ENCODE results near the gene CGNL1.

CGNL1 gene

DNA sequence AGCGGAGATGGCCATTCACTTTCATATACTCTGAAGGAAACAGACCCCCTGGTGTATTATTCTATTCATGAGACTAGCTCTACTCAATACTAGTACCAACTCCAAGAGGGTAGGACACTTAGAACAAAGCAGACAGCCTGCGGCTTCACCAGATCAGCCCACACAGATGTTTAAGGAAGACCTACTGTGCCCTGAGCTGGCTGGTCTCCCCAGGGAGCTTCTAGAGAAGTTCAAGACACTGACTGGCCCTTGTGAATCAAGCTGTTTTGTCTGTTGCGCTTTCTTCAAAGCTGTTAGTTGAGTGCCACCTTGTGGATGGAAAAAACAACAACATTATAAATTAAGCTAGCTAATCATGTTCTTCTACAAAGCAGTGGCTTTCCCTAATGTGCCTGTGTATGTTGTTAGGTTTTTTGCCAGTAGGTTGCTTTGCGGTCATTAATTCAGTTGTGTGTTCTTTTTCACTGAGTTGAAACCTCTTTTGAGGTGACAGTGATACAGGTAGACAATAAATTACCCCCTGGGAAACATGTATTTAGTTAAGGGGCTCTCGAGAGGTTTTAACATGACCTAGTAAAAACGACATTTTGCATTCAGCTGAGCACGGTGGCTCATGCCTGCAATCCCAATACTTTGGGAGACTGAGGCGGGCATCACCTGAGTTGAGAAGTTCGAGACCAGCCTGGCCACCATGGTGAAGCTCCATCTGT, 151.2 kb downstream of the CGNL1 start:
- DNase-seq (ENCODE audit: low read depth): no peak

DNA sequence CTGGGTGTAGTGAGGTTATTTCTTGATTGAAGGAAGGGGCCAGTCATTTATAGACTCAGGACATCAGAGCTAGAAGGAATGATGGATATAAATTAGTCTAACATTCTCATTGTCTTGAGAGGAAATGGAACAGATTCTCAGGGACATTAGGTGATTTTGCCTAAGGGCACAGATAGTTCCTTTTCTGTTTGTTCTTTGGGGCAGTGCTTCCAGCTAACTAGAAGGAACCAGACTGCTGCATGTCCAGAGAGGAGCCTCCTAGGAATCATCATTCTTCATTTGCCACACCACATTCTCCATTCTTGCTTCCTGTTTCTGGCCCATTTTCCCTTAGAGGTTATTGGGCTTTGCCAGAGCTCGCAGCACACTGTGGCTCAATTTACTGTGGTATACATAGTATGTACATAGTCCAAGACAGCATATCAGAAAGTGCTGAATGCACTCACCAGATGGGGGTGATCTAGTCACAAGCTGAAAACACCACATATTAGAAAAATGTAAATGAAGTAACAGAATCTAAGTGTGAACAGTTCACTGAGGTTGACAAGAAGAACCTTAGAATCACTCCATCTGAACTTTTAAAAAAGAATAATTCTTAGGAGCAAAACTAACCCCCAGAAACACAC, 152.7 kb downstream of the CGNL1 start:
- DNase-seq (ENCODE audit: low read depth): no peak

DNA sequence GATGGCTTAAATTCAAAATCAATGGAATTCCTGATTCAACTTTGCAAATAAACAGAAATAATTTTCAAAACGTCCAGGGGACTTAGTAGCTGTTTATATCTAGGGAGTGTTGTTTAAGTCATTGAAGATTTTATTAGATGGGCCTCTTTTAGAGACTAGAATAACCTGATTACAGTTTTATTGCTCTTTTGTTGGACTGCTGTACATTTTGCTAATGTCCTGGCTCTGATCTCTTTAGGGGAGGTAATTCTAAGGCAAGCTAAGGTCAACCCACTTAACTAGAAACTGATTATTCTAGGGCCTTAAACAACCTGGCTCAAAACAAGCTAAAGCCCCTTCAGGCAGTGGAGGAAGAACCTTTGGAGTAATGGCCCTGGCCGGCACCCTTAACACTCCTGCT, 153.4 kb downstream of the CGNL1 start:
- no peak for DNase-seq (ENCODE audit: low read depth)

DNA sequence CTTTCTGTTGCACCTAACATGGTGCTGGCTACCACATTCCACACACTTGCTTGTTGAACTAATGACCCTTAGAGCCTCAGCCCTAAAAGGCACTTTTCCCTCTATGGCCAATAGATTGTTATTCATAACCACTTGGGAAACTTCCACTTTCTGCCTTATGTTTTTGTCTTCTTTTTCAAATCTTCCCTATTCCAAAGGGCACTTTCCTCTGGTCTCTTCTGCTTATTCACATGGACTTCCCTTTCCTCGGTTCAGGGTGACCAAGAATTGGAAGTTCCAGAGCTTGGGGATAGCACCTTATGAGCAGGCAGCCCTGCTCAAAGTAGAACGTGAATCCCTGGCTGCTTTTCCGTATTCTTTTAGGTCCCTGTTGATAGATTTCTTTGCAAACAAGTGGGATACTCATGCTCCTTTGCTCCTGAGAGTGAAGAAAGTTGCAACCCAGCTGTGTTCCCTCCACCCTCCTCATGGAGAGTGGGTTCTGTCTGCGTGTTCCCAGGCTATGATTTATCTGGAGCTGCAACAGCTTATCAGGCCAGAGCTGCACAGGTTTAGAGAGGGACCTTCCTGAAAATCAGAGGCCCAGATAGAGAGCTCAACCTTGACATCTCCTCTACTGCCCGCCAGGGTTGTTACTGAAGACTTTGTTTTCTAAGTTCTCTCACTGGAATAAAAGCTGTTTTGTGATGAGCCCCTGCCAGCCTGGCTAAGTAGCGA, 156.6 kb downstream of the CGNL1 start:
- DNase-seq (ENCODE audit: low read depth): no peak

DNA sequence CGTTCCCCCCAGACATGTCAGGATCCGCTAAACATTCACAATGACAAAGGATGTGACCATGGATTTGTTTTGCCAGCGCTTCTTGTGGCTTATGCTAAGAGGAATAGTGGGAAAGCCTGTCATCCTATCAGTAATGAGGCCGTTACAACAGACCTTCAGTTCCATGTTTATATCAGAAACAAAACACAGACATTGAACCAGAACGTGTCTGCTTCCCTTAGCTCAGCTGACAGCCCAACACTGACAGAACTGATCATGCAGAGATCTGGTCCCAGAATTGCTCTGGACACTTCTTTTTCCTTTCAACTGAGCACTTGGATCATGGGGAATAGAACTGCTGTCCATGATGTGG, 157.1 kb downstream of the CGNL1 start:
- DNase-seq (ENCODE audit: low read depth): no peak

DNA sequence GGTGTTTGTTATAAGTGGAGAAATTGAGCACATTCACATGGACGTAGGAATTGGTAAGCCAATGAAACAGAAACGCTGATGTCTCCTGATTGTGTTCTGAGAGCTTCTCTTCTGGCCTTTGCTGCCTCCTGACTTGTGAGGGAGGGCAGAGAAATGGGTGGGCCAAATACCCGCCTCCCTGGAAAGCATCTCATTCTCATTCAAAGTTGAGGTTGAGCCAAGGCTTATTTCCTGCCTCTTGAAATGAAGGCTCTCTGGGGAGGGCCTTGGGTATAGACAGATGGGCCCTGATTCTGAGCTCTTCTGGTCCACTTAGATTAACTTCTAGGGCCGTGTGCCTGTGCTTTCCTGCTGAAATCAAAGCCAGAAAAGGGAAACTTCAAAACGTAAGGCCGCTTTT, 158.0 kb downstream of the CGNL1 start:
- no peak for DNase-seq (ENCODE audit: low read depth)

DNA sequence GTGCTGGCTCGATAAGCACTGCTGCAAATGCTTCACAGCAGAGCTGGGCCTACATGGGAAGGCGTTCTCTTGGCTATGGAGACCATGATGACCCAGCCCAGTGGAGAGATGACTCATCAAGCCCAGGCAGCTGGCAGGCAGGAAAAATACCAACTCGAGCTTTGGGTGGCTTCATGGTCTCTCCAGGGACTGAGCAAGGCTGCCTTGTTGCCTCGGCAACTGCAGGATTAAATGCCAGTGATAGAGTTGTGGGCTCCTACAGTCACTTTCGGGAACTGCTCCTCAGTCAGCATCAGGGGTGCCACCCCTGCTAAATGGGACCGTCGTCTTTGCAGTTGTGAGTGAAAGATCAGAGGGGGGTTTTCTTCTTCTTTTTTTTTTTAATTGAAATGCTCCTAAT, 160.8 kb downstream of the CGNL1 start:
- DNase-seq (ENCODE audit: low read depth): no peak

DNA sequence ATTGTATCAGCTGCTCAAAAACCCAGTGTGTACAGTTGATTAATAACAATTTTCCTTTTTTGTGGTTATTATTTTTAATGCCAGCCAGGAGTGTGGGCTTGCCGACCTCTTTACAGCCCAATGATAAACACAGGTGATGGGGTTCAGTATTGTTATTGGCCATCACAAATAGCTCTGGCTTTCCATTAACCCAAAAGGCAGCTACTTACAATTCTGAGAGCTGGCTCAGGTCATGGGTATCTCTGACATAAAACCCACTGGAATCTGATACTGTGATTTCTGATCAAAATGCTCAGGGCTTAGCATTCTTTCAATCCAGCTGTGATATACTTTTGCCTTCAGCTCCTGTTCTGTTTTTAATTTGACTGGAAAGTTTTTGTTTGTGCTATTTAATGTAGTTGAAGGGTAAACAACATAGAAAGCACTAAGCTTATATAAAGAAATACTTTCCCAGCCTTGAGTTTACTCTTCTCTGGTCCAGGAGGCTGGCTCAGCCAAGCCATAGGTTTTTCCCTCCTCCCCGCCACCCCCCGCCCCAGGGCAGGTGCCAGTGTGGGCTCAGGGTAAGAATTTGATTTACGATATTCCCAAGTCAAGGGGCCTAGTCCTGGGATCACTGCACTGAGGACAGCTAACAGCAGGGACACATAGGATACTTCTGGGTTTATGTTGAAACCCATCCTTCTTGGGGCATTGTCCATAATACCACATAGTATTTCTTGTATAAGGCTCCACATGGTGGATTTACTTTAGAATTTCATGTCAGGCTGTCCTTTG, 161.4 kb downstream of the CGNL1 start:
- no peak for DNase-seq (ENCODE audit: low read depth)

DNA sequence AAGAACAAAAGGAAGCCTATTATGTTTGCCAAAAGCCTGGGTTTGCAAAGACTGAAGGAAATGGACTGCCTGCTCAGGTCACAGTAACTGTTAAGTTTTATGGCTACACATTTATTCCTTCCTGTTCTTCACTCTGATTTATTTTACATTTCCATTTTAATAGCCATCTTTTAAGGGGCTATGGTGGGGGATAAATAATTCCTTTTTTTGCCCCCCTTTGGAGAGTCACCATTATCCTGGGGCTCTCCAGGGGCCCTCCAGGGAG, 161.9 kb downstream of the CGNL1 start:
- no peak for DNase-seq (ENCODE audit: low read depth)

DNA sequence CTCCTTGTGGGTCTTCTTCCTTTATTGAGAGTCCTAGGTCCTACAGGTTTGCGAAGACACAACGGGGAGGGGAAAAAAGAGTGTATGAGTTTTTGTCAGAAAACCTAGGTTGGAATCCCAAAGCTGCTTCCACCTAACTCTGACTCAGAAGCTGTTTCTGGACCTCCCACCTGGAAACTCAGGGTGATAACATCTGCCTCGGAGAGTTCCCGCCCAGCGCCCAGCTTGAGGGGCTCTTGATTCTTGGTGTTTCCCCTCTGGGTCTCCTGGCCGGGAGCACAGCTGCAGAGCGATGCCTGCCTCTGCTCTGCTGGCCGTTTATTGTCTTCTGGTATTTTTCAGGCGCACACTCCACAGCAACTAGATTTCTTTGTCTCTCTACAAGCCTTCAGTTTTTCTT, 162.5 kb downstream of the CGNL1 start:
- no peak for DNase-seq (ENCODE audit: low read depth)

DNA sequence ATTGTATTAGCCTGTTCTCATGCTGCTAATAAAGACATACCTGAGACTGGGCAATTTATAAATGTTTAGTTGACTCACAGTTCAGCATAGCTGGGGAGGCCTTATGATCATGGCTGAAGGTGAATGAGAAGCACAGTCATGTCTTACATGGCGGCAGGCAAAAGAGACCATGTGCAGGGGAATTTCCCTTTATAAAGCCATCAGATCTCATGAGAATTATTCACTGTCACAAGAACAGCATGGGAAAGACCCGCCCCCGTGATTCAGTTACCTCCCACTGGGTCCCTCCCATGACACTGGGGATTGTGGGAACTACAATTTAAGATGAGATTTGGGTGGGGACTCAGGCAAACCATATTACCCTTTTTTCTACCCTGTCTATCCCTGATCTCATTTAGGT, 163.9 kb downstream of the CGNL1 start:
- DNase-seq (ENCODE audit: low read depth): no peak

DNA sequence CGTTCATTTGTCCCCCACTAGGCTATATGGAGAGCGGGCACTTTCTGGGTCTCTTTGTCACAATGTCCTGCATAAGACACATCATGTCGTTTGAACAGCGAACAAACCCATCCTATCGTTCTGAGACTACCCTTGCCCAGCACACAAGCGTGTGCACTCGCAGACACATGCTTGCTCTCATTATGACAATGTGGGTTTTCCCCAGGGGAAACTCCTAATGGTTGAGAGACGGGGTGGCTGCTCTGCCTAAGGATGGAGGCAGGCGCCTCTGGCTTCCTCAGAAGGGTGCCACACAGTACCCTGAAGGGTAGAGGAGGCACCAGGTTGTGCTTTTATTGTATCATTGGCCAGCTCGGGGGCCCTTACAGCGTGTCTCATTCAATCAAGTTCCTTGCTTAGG, 164.4 kb downstream of the CGNL1 start:
- DNase-seq (ENCODE audit: low read depth): no peak

DNA sequence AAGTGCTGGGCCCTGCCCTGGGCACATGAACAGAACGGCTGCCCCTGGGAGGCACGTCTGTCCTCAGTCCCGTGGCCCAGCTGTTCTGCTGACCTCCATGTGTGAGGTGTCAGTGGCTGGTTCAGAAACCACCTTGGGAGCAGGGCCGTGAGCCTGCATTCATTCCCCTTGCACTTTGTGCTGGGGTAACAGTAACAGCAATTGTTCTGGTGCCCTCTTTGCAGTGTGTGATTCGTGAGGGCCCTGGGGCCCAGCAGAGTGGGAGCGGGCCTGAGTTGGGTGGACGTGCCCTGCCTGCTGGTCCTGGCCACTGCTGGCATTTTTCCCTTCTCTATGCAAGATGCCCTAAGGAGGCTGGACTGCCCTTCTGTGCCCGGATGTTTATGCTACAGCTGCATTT, 165.0 kb downstream of the CGNL1 start:
- DNase-seq (ENCODE audit: low read depth): no peak

DNA sequence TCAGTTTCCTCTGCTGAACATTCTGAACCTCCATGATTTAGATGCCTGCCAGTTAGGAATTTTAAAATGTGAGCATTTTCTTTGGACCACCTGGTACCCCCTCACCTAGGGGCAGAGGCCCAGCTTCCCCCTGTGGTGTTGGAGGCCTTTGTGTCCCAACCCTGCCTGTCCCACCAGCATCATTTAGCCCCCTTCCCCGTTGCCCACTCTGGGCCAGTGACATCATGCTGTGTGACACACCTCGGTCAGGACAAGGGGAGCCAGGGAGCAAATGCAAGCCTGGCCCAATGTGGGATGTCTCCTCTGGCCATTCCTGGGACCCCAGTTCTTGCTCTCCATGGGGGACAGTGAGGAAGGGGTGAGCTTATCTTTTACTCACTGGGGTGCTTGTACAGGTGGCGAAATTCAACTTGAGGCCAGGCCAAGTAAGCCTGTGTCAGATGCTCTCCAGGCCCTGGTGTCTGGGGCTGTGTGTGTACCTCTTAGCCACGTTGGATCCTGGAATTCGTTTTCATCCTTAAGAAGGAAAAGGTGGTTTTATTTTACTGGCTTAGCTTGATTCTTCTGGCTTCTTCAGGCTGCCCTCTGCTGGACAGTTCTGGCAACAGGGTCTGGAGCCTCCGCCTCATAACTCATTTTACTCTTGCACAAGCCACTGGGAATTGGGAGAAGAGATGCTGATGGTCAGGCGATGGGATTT, 165.7 kb downstream of the CGNL1 start:
- no peak for DNase-seq (ENCODE audit: low read depth)

DNA sequence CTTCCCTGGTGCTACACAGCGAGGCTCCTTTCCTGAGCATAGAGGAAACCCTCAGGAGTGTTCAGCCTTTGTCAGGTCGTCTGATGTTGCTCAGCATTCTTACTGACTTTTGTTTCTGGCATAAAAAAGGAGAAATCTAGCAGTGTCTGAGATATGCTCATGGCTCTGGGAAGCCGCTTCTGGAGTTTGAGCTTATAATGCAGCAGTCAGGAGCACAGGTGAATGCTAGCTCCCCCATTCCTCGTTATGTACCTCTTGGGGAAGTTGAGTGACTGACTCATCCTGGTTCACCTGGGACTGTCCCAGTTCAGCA, 166.2 kb downstream of the CGNL1 start:
- DNase-seq (ENCODE audit: low read depth): no peak

DNA sequence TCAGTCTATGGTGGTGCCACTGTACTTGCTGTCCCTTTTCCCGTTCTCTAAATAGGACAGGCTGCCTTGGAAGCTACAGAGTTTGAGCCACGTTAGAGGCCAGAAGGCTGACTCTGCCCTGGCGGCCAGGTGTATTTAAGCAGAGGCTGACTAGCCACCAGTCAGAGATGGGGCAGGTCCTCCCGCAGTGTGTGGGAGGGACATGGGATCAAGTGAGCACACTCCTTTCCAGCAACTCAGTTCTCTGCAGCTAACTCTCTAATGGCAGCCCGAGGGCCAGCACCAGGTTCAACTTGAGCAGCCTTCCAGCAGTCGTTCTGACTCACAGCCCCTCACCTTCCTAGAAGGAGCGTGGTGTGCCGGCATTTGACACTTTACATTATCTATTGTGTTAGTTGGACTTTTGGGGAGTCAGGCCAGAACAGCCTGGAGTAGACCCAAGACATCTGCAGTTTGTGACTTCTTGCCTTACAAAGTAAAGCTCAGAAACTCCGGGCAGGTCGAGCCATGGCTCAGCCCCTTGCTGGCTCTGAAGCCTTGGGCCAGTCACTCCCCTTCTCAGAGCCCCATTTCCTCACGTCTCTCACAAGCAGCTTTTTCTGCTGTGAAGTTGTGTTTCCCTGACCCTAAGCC, 168.7 kb downstream of the CGNL1 start:
- DNase-seq (ENCODE audit: low read depth): no peak

DNA sequence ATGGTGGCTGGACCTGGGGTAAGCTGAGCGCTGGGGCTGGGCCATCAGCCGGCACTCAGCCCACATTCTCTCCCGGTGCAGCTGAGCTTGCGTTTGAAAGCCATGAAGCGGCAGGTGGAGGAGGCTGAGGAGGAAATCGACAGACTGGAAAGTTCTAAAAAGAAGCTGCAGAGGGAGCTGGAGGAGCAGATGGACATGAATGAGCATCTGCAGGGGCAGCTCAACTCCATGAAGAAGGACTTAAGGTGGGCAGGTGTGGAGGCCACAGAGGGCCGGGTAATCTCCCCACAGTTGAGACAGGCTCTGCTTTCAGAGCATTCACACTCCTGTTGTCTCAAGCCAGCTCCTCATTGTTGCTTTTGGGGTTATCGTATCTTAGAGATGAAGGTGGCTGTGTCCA, 169.7 kb downstream of the CGNL1 start:
- no peak for DNase-seq (ENCODE audit: low read depth)

DNA sequence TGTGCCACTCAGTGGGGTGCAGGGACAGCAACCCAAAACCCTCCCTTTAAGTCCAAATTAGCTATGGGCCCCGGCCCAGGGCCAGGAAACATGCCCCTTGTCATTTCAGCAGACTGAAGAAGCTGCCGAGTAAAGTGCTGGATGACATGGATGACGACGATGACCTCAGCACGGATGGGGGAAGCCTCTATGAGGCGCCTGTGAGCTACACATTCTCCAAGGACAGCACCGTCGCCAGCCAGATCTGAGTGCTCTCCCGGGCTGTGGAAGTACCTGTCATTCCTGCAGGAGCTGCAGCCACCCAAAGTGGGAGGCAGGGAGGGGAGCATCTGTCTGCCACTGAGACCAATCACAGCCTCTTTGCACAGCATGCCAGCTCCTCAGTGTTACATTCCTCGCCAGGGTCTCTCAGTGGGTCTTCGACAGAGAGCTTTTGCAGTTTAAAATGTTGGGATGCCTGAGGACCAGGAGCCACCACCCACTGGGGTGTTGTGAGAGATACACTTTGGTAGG, 171.0 kb downstream of the CGNL1 start:
- no peak for DNase-seq (ENCODE audit: low read depth)

DNA sequence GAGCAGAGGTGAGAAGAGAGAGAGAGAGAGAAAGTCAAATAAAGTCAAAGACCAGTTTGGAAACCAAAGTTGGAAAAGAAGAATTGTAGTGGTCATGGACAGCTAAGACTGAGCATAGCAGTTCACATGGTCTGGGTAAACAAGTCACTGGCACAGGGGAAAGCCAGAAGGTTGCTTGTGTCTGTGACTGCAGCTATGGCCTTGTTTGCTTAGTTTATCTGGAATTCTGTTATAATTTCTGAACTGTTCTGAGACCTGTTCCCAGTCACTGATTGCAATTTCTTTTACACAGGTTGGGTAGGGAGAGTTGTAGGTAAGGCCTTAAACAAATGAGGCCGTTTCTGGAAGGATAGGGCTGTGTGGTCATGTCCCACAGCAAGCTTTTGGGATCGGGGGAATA, 172.0 kb downstream of the CGNL1 start:
- no peak for DNase-seq (ENCODE audit: low read depth)

DNA sequence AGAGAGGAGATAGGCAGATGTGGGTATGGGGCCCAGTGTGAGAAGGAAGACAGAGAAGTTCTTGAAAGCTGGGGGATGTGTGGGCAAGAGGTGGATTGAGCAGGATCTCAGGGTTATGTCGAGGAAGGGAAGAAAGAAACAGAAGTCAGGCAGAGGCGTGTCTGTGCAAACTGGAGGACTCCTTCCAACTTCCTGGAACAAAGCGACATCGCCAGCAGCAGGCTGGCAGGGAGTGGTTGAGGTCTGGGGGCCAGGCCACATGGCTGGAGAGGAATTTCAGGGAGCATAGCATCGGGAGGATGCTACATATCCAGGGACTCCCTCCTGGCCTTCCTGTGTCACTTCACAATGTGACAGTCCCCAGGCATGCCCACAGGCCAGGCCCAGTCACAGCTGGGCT, 172.5 kb downstream of the CGNL1 start:
- no peak for DNase-seq (ENCODE audit: low read depth)

DNA sequence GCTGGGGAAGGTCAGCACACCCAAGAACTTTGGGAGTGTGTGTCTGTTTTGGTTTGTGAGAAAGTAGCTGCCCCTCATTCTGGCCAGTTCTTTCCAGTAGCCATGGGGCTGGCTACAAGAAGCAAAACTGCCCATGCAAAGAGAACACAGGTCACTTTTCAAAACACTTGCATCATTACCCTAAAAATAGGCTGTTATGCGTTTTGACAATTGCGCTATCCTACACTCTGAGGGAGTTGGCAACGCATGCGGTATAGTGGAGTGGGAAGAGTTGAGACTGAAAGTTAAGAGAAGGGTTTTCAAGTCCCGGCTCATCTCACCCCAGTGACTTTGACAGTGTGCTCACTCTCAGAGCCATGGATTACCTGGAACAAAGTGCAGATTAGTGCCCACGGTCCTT, 173.6 kb downstream of the CGNL1 start:
- no peak for DNase-seq (ENCODE audit: low read depth)

DNA sequence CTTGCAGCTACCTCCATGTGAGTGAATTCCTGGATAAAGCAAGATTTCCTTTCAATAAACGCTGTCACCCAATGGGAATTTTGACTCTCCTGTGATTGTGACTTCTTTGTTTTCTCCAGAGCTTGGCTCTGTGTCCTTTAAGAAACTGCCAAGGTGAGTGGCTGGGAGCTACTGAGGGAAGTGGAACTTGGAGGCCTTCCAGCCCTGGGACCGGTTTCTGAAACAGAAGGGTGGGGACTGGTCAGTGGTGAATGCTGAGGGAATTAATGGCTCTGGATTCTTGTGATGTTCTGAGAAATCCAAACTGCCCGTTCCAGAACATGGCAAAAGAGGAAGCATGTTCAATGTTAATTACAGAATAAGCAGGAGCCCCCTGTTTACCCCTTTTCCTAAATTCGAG, 174.3 kb downstream of the CGNL1 start:
- no peak for DNase-seq (ENCODE audit: low read depth)
